ENCODE results near the gene STK4. TPM values are rescaled to one million over a fixed set of nuclear protein-coding genes. Genes with fewer than 3 reads are reported as not detected.

STK4 gene
- total RNA-seq, 1 experiment from 2014 or later, result 60.9 TPM

DNA sequence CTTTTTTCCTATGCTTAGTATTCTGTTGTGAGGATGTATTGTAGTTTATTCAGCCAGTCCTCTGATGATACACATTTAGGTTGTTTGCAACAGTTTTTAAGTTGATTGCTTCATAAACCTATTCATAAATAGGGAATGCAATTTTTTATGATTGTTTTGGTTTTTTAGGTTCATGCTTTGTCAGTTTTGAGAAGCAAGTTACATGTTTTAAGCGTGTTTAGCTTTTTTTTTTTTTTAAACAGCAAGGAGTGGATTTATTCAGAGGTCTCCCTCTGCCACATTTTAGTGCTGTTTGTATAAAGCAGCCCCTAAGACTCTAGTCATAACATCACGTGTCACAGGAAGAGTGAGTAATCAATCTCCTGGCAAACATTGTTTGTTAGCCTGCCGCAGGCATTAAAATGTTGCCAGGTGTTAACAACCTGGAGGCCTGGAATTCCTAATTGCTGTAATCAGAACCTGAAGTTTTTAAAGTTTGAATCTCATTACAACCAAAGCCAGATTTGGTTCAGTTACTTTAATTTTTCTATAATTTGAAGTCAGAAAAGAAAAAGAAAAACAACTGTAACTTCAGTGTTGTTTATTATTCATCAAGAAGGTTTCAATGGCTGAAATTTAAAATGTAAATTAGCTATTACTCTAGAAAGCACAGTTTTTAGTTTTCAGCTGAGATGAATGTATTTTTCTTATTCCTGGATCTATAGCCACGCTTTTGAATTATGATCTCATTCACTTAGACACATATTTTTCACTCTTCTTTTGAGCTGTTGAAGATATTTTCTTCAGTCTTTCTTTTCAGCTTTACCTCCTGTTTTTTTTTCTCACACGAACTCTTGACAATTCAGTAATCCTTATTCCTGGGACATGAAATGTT, 75.4 kb downstream of the STK4 start:
- Histone ChIP-seq H3K4me2 (peak overlapping the region; percentile 59), H3K79me2 (ENCODE audit: low read depth) (peaks cover 11% of the 10 kb centered on the region), H3K9me3 (ENCODE audit: insufficient read depth, low read depth) (no peaks in the 10 kb centered on the region), H3K36me3 (ENCODE audit: low read depth) (no peaks in the 10 kb centered on the region), H3K4me3 (peak overlapping the region; percentile 7; the same call in 1 of the 2 replicates), H3K4me1 (replicated peaks; ENCODE audit: insufficient read depth) (peaks cover 32% of the 10 kb centered on the region), H2AFZ (no peak overlapping the region), H3F3A (ENCODE audit: insufficient read depth, low read depth) (peaks cover 31% of the 10 kb centered on the region), H3K9me2 (ENCODE audit: insufficient read depth) (no peaks in the 10 kb centered on the region), H3K27ac (peak overlapping the region; percentile 74), H3K27me3 (ENCODE audit: insufficient read depth, low read depth) (no peaks in the 10 kb centered on the region), H4K20me1 (ENCODE audit: insufficient read depth) (no peaks in the 10 kb centered on the region)
- no TSS peak for BruUV-seq (replicated peaks)
- CTCF ChIA-PET, result interaction anchor here (0.5 to 4.1 kb wide), 5 partner anchors 29 to 130 kb away, joined by 4 to 27 read pairs (median 6); no protein-coding TSS in a partner anchor
- intact Hi-C loops (cut with micrococcal nuclease; ENCODE audit: unreplicated experiment), result loop anchor here (1.0 to 5.0 kb wide), 3 partner anchors 27 to 736 kb away; no protein-coding TSS in a partner anchor
- POLR2A ChIA-PET (ENCODE audit: unreplicated experiment), result interaction anchor here (0.5 to 0.7 kb wide), 5 partner anchors 29 to 303 kb away, joined by 3 to 8 read pairs (median 4); no protein-coding TSS in a partner anchor
- TF ChIP-seq EZH2 (IDR thresholded peaks at IDR 0.05; ENCODE audit: low read depth), result no peak
- TF ChIP-seq, protein P1, sequence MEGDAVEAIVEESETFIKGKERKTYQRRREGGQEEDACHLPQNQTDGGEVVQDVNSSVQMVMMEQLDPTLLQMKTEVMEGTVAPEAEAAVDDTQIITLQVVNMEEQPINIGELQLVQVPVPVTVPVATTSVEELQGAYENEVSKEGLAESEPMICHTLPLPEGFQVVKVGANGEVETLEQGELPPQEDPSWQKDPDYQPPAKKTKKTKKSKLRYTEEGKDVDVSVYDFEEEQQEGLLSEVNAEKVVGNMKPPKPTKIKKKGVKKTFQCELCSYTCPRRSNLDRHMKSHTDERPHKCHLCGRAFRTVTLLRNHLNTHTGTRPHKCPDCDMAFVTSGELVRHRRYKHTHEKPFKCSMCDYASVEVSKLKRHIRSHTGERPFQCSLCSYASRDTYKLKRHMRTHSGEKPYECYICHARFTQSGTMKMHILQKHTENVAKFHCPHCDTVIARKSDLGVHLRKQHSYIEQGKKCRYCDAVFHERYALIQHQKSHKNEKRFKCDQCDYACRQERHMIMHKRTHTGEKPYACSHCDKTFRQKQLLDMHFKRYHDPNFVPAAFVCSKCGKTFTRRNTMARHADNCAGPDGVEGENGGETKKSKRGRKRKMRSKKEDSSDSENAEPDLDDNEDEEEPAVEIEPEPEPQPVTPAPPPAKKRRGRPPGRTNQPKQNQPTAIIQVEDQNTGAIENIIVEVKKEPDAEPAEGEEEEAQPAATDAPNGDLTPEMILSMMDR (conservative IDR thresholded peaks at IDR 0.05), result no peak; the same call in 1 of the 2 replicates
- DNase-seq, result peak; percentile 71 to 94

DNA sequence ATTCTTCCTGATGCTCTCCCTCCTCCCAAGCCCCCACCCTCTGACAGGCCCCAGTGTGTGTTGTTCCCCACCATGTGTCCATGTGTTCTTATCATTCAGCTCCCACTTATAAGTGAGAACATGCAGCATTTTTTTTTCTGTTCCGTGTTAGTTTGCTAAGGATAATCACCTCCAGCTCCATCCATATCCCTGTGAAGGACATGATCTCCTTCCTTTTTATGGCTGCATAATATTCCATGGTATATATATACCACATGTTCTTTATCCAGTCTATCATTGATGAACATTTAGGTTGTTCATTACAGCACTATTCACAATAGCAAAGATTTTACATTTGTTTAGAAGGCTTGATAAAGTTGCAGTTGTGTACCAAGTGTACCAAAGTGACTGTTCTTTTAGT, 76.7 kb downstream of the STK4 start:
- TF ChIP-seq, protein P1 (conservative IDR thresholded peaks at IDR 0.05), result no peak
- TF ChIP-seq EZH2 (IDR thresholded peaks at IDR 0.05; ENCODE audit: low read depth), result no peak
- intact Hi-C loops (cut with micrococcal nuclease; ENCODE audit: unreplicated experiment), result loop anchor here (5.0 kb wide), 2 partner anchors 269 to 734 kb away; no protein-coding TSS in a partner anchor
- H3K36me3 ChIP-seq (ENCODE audit: low read depth), result no peaks in the 10 kb centered on the region

DNA sequence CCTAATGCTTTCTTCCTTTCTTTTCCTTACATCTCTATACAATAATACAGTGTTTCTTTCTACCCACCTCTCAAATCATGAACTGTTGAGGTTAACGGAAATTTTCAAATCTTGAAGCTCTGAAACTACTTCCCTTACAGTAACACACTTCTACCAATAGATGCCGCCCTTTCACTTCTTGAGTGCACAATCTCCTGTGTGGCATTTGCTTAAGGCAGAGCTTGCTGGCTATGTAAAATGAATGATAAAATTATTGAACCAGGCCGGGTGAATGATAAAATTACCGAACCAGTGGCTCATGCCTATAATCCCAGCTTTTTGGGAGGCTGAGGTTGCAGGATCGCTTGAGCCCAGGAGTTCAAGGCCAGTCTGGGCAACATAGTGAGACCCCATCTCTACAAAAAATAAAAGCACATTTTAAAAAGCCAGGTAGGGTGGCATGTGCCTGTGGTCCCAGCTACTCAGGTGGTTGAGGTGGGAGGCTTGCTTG, 77.8 kb downstream of the STK4 start:
- no peak overlapping the region for H2AFZ ChIP-seq
- peak; percentile 37 to 77 for DNase-seq
- intact Hi-C loops (cut with micrococcal nuclease; ENCODE audit: unreplicated experiment), result loop anchor here (1.0 to 5.0 kb wide), 6 partner anchors 33 to 733 kb away; no protein-coding TSS in a partner anchor
- H3K4me1 ChIP-seq (replicated peaks; ENCODE audit: insufficient read depth), result peaks cover 26% of the 10 kb centered on the region
- H3F3A ChIP-seq (ENCODE audit: insufficient read depth, low read depth), result peaks cover 31% of the 10 kb centered on the region
- no peaks in the 10 kb centered on the region for H3K9me3 ChIP-seq (ENCODE audit: insufficient read depth, low read depth)
- CTCF ChIA-PET, result interaction anchor here (0.6 to 4.1 kb wide), 14 partner anchors 9 to 275 kb away, joined by 3 to 31 read pairs (median 4); partner anchors contain the start of genes PI3 and SLPI
- H3K36me3 ChIP-seq (ENCODE audit: low read depth), result no peaks in the 10 kb centered on the region
- no peak overlapping the region for H3K27ac ChIP-seq
- TF ChIP-seq, protein P1 (conservative IDR thresholded peaks at IDR 0.05), result peak; percentile 96
- no peak for TF ChIP-seq EZH2 (IDR thresholded peaks at IDR 0.05; ENCODE audit: low read depth)
- POLR2A ChIA-PET (ENCODE audit: unreplicated experiment), result interaction anchor here (0.5 to 0.7 kb wide), 6 partner anchors 63 to 728 kb away, joined by 3 to 7 read pairs (median 4); no protein-coding TSS in a partner anchor
- H3K9me2 ChIP-seq (ENCODE audit: insufficient read depth), result no peaks in the 10 kb centered on the region
- no peak overlapping the region for H3K4me2 ChIP-seq
- H3K4me3 ChIP-seq, result no peak overlapping the region
- H3K79me2 ChIP-seq (ENCODE audit: low read depth), result peaks cover 11% of the 10 kb centered on the region
- no peaks in the 10 kb centered on the region for H4K20me1 ChIP-seq (ENCODE audit: insufficient read depth)
- no peaks in the 10 kb centered on the region for H3K27me3 ChIP-seq (ENCODE audit: insufficient read depth, low read depth)
- BruUV-seq (replicated peaks), result no TSS peak

More for the DNA sequence above, 76.7 kb downstream of the STK4 start:
- DNase-seq, result no peak
- H3K9me2 ChIP-seq (ENCODE audit: insufficient read depth), result no peaks in the 10 kb centered on the region
- no peak overlapping the region for H3K4me3 ChIP-seq
- no TSS peak for BruUV-seq (replicated peaks)
- no peaks in the 10 kb centered on the region for H3K27me3 ChIP-seq (ENCODE audit: insufficient read depth, low read depth)
- no peak overlapping the region for H3K4me2 ChIP-seq
- no peaks in the 10 kb centered on the region for H4K20me1 ChIP-seq (ENCODE audit: insufficient read depth)
- no peak overlapping the region for H3K27ac ChIP-seq
- H2AFZ ChIP-seq, result no peak overlapping the region
- H3K79me2 ChIP-seq (ENCODE audit: low read depth), result peaks cover 11% of the 10 kb centered on the region
- H3F3A ChIP-seq (ENCODE audit: insufficient read depth, low read depth), result peaks cover 31% of the 10 kb centered on the region
- H3K9me3 ChIP-seq (ENCODE audit: insufficient read depth, low read depth), result no peaks in the 10 kb centered on the region
- peaks cover 26% of the 10 kb centered on the region for H3K4me1 ChIP-seq (replicated peaks; ENCODE audit: insufficient read depth)
- CTCF ChIA-PET, result interaction anchor here (0.6 to 4.1 kb wide), 7 partner anchors 31 to 364 kb away, joined by 3 to 31 read pairs (median 9); partner anchors contain the start of gene SLPI
- POLR2A ChIA-PET (ENCODE audit: unreplicated experiment), result no interaction called here
